Keratinocyte (primary cell): ENCODE measurements around the gene STARD5. TPM values are rescaled to one million over a fixed set of nuclear protein-coding genes. Genes with fewer than 3 reads are reported as not detected.

Experiments
- DNase-seq: peaks from one replicate; pipeline ENCODE4 v3.0.0-alpha.2; 2011; ENCODE audit warnings: low read depth, missing footprints, low spot score
- FAIRE-seq: peaks from 2 replicates; lab custom pipeline; 2011; peaks lifted over from hg19 to GRCh38; lab: Jason Lieb, UNC
- H2AFZ ChIP-seq: 2 replicates; pipeline ENCODE4 v1.6.0; 2012; ENCODE audit warnings: low read length, control low read depth, inconsistent platforms; ENCODE audit not compliant: control insufficient read depth
- H3K27ac ChIP-seq: 2 replicates; pipeline ENCODE4 v1.5.1; 2011; ENCODE audit warnings: low read length; ENCODE audit not compliant: control insufficient read depth, insufficient read depth
- H3K27me3 ChIP-seq: 3 replicates; pipeline ENCODE4 v1.6.0; 2011; ENCODE audit warnings: low read length; ENCODE audit not compliant: control insufficient read depth, insufficient read depth; ENCODE audit errors: extremely low read depth
- H3K36me3 ChIP-seq, 2 experiments: 2 replicates in 1 of 2; 3 replicates in 1 of 2; pipeline ENCODE4 v1.5.1; 2011; ENCODE audit warnings: low read length in 2 of 2, mild to moderate bottlenecking in 1 of 2; ENCODE audit not compliant: control insufficient read depth in 2 of 2, insufficient read depth in 2 of 2; ENCODE audit errors: extremely low read depth in 1 of 2
- H3K4me1 ChIP-seq: 3 replicates; pipeline ENCODE4 v1.5.1; 2011; ENCODE audit warnings: low read length; ENCODE audit not compliant: control insufficient read depth, insufficient read depth; ENCODE audit errors: extremely low read depth
- H3K4me2 ChIP-seq: 3 replicates; pipeline ENCODE4 v1.6.0; 2011; ENCODE audit warnings: low read depth, low read length; ENCODE audit not compliant: control insufficient read depth, insufficient read depth; ENCODE audit errors: extremely low read depth
- H3K4me3 ChIP-seq, 3 experiments: fragments of 200-600 bp in 1 of 3; sonication (generic) in 1 of 3; 2 replicates in 2 of 3; 3 replicates in 1 of 3; pipeline ENCODE4 v1.5.1; 2011 to 2016; ENCODE audit warnings: low read length in 3 of 3, mild to moderate bottlenecking in 3 of 3, control low read depth in 2 of 3, inconsistent platforms in 1 of 3, low read depth in 1 of 3, mixed read lengths in 1 of 3, mixed run types in 1 of 3, moderate library complexity in 1 of 3; ENCODE audit not compliant: control insufficient read depth in 2 of 3, insufficient read depth in 2 of 3; ENCODE audit errors: extremely low read depth in 1 of 3
- H3K79me2 ChIP-seq: 2 replicates; pipeline ENCODE4 v1.6.0; 2012; ENCODE audit warnings: low read length; ENCODE audit not compliant: control insufficient read depth, insufficient read depth
- H3K9ac ChIP-seq: 3 replicates; pipeline ENCODE4 v1.6.0; 2011; ENCODE audit warnings: low read length; ENCODE audit not compliant: control insufficient read depth, insufficient read depth; ENCODE audit errors: extremely low read depth
- H3K9me1 ChIP-seq: 3 replicates; pipeline ENCODE4 v1.6.0; 2011; ENCODE audit warnings: low read length; ENCODE audit not compliant: control insufficient read depth, insufficient read depth; ENCODE audit errors: extremely low read depth
- H3K9me3 ChIP-seq: 2 replicates; pipeline ENCODE4 v1.5.1; 2012; ENCODE audit warnings: low read depth, low read length; ENCODE audit not compliant: control insufficient read depth
- H4K20me1 ChIP-seq: 3 replicates; pipeline ENCODE4 v1.6.0; 2011; ENCODE audit warnings: low read length; ENCODE audit not compliant: control insufficient read depth, insufficient read depth; ENCODE audit errors: extremely low read depth
- CTCF ChIP-seq, 3 experiments: IDR thresholded peaks in 1 of 3; conservative IDR thresholded peaks in 1 of 3; optimal IDR thresholded peaks in 1 of 3; 2 replicates in 2 of 3; 3 replicates in 1 of 3; pipeline versions ENCODE3 to v1.5.1; 2011; ENCODE audit warnings: low read length in 3 of 3, mild to moderate bottlenecking in 3 of 3, moderate library complexity in 2 of 3, control low read depth in 1 of 3, inconsistent platforms in 1 of 3; ENCODE audit not compliant: insufficient read depth in 2 of 3; ENCODE audit errors: extremely low read depth in 1 of 3
- EZH2 ChIP-seq: IDR thresholded peaks from one replicate; pipeline ENCODE4 v1.6.1; 2012; ENCODE audit warnings: inconsistent platforms, mild to moderate bottlenecking, low read length, moderate library complexity
- dilution Hi-C: fragments of 300-500 bp; cut with MboI; formaldehyde crosslinking; loops from one replicate; pipeline ENCODE4 v1.7.0; 2020; ENCODE audit warnings: low sequenced_read_pairs; ENCODE audit not compliant: extremely low pct_ligation_motif_present
- polyA plus RNA-seq, 5 experiments: library from polyadenylated mRNA; depleted of rRNA in 3 of 5; stranded (reverse) in 3 of 5; stranded (forward) in 1 of 5; unstranded in 1 of 5; fragments of >200 nt; gene quantifications; 1 replicate in 1 of 5; 2 replicates in 3 of 5; 3 replicates in 1 of 5; pipeline versions ENCODE4 v1.2.1 to v1.2.3, GENCODE V29; 2011 to 2012; ENCODE audit warnings: missing spikeins in 2 of 5, low read depth in 1 of 5, low replicate concordance in 1 of 5

Gene STARD5
- polyA plus RNA-seq, 1 donor (not counting 4 experiments of a cell fraction or from before 2014, with no cell fraction given) = 38.8 TPM

GRCh38 chr15:81372575-81372974 lies 48.6 kb upstream of the STARD5 start:
- no peak overlapping the region for H3K9ac ChIP-seq
- H3K4me2 ChIP-seq = no peak overlapping the region
- H3K4me1 ChIP-seq = no peaks in the 10 kb centered on the region
- TF ChIP-seq CTCF (optimal IDR thresholded peaks at IDR 0.05 in 1 of 3, IDR thresholded peaks at IDR 0.05 in 1 of 3, conservative IDR thresholded peaks at IDR 0.05 in 1 of 3; ENCODE audit: extremely low read depth in 1 of 3, insufficient read depth in 2 of 3, low read length in 3 of 3) (no peak), EZH2 (no peak)
- no peaks in the 10 kb centered on the region for H3K9me1 ChIP-seq
- no peaks in the 10 kb centered on the region for H3K27me3 ChIP-seq
- no peak overlapping the region for H2AFZ ChIP-seq
- no peaks in the 10 kb centered on the region for H4K20me1 ChIP-seq
- H3K27ac ChIP-seq = no peak overlapping the region
- no peak for FAIRE-seq
- DNase-seq = no peak
- dilution Hi-C loops = no loop called here
- no peaks in the 10 kb centered on the region for H3K9me3 ChIP-seq
- H3K4me3 ChIP-seq = no peak overlapping the region
- H3K36me3 ChIP-seq = no peaks in the 10 kb centered on the region
- H3K79me2 ChIP-seq = no peaks in the 10 kb centered on the region

GRCh38 chr15:81363718-81364500 lies 40.0 kb upstream of the STARD5 start:
- Histone ChIP-seq H3K4me3 (no peak overlapping the region), H3K79me2 (no peaks in the 10 kb centered on the region), H3K27me3 (peaks cover 8% of the 10 kb centered on the region), H3K9me3 (no peaks in the 10 kb centered on the region), H3K9ac (no peak overlapping the region), H3K36me3 (no peaks in the 10 kb centered on the region), H2AFZ (no peak overlapping the region), H3K9me1 (no peaks in the 10 kb centered on the region), H3K27ac (no peak overlapping the region), H3K4me2 (no peak overlapping the region), H4K20me1 (no peaks in the 10 kb centered on the region), H3K4me1 (no peaks in the 10 kb centered on the region)
- dilution Hi-C loops = no loop called here
- FAIRE-seq (no peak), DNase-seq (no peak)
- no peak for TF ChIP-seq CTCF (optimal IDR thresholded peaks at IDR 0.05 in 1 of 3, IDR thresholded peaks at IDR 0.05 in 1 of 3, conservative IDR thresholded peaks at IDR 0.05 in 1 of 3; ENCODE audit: extremely low read depth in 1 of 3, insufficient read depth in 2 of 3, low read length in 3 of 3)
- TF ChIP-seq EZH2 = no peak
